D721Med (cell line): ENCODE measurements around the gene TSC22D1.

ENCODE experiments used
- DNase-seq: peaks from one replicate; pipeline ENCODE4 v3.0.0; 2011; ENCODE audit warnings: low spot score; ENCODE audit not compliant: insufficient read length
- FAIRE-seq: peaks from 2 replicates; lab custom pipeline; 2011; peaks lifted over from hg19 to GRCh38; lab: Jason Lieb, UNC
- CTCF ChIP-seq: IDR thresholded peaks from 2 replicates; pipeline ENCODE4 v1.5.1; 2012; ENCODE audit warnings: mild to moderate bottlenecking, control low read depth; ENCODE audit not compliant: insufficient read depth; ENCODE audit errors: missing control alignments

Gene TSC22D1

GRCh38 chr13:44508562-44509077 is 67.5 kb downstream of the TSC22D1 start:
- no peak for TF ChIP-seq CTCF
- no peak for FAIRE-seq

GRCh38 chr13:44507639-44508038 is 68.5 kb downstream of the TSC22D1 start:
- no peak for TF ChIP-seq CTCF
- no peak for FAIRE-seq
- no peak for DNase-seq

More at GRCh38 chr13:44508562-44509077, 67.5 kb downstream of the TSC22D1 start:
- no peak for DNase-seq

GRCh38 chr13:44506719-44507118 is 69.4 kb downstream of the TSC22D1 start:
- FAIRE-seq (no peak), DNase-seq (no peak)
- TF ChIP-seq CTCF = no peak

- FAIRE-seq (no peak), DNase-seq (no peak)
- TF ChIP-seq CTCF = no peak
Observed at GRCh38 chr13:44506251-44506650, 69.9 kb downstream of the TSC22D1 start.

- no peak for TF ChIP-seq CTCF
- DNase-seq (no peak), FAIRE-seq (no peak)
Observed at GRCh38 chr13:44504116-44504515, 72.0 kb downstream of the TSC22D1 start.

- FAIRE-seq (no peak), DNase-seq (no peak)
- TF ChIP-seq CTCF = no peak
Observed at GRCh38 chr13:44498969-44499368, 77.2 kb downstream of the TSC22D1 start.

- no peak for DNase-seq
- FAIRE-seq = no peak
- TF ChIP-seq CTCF = no peak
Observed at GRCh38 chr13:44498502-44498901, 77.6 kb downstream of the TSC22D1 start.
